ENCODE measurements around the gene HS6ST2. TPM values are rescaled to one million over a fixed set of nuclear protein-coding genes. Genes with fewer than 3 reads are reported as not detected.

The HS6ST2 gene
- total and polyA plus RNA-seq, 3 donors from 2014 or later = 3.7 to 13.3 (median 7.6) TPM

DNA sequence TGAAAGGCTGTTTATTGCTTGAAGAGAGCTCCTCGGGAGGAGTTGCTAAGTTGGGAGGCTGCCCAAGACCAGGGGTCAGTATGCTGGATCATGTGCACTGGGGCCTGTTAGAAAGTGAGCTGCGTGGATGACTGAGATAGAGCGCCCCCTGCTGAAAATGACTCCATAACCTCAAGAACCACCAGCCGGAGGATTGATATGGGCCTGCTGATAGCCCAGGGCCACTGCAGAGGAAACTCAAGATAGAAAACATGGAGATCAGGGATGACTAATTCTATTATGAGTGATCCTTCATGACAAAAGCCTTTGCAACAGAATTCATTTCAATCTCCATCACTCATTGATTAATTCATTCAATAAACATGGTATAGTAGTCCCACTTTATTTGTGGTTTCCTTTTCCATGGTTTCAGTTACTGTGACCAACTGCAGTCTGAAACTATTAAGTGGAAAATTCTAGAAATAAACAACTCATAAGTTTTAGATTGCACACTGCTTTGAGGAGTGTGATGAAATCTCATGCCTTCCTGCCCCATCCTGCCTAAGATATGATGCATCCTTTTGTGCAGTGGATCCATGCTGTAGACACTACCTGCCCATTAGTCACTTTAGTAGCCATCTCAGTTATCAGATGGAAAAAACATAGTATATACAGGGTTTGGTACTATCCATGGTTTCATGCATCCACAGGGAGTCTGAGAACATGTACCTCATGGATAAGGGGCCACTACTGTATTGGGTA, 342.9 kb downstream of the HS6ST2 start:
- Histone ChIP-seq H3K9me3 (no peaks in the 10 kb centered on the region), H3K27me3 (no peaks in the 10 kb centered on the region), H3K4me3 (no peak overlapping the region), H3K4me1 (no peaks in the 10 kb centered on the region), H3K36me3 (ENCODE audit: low read depth, missing control alignments) (no peaks in the 10 kb centered on the region), H3K27ac (no peak overlapping the region)
- 51 to 53% methylated on average over 2 to 4 of the region's 4 CpGs for WGBS, 2 donors
- intact Hi-C loops (cut with DNase I; ENCODE audit: low total_unique reads) = no loop called here
- DNase-seq = peak; percentile 53
- TF ChIP-seq, protein P1, sequence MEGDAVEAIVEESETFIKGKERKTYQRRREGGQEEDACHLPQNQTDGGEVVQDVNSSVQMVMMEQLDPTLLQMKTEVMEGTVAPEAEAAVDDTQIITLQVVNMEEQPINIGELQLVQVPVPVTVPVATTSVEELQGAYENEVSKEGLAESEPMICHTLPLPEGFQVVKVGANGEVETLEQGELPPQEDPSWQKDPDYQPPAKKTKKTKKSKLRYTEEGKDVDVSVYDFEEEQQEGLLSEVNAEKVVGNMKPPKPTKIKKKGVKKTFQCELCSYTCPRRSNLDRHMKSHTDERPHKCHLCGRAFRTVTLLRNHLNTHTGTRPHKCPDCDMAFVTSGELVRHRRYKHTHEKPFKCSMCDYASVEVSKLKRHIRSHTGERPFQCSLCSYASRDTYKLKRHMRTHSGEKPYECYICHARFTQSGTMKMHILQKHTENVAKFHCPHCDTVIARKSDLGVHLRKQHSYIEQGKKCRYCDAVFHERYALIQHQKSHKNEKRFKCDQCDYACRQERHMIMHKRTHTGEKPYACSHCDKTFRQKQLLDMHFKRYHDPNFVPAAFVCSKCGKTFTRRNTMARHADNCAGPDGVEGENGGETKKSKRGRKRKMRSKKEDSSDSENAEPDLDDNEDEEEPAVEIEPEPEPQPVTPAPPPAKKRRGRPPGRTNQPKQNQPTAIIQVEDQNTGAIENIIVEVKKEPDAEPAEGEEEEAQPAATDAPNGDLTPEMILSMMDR (IDR thresholded peaks at IDR 0.05) = peak in 1 of 3 experiments; percentile 27
- no peak for TF ChIP-seq POLR2A (IDR thresholded peaks at IDR 0.05)

GRCh38 chrX:132614297-132614696, 344.1 kb downstream of the HS6ST2 start:
- 75 to 77% methylated on average over 5 to 6 of the region's 6 CpGs for WGBS, 2 donors
- no peak for TF ChIP-seq POLR2A (IDR thresholded peaks at IDR 0.05)
- TF ChIP-seq, protein P1 (IDR thresholded peaks at IDR 0.05) = peak in 1 of 3 experiments; percentile 26
- intact Hi-C loops (cut with DNase I; ENCODE audit: low total_unique reads) = no loop called here

DNA sequence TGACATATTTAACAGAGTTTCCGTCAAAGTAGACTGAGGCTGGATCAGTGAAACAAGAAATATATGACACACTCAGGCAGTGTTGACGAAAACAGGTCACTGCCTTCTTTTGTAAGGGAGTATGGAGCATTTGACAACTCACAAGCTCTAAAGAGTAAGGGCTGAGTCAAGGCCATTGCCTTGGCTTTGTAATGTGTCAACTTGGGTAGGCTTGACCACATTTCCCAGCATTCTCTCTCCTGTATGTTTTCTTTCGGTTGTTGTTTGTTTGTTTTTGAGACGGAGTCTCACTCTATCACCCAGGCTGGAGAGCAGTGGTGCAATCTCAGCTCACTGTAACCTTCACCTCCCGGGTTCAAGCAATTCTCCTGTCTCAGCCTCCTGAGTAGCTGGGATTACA, 344.6 kb downstream of the HS6ST2 start:
- no peak for DNase-seq
- Histone ChIP-seq H3K27me3 (no peaks in the 10 kb centered on the region), H3K4me3 (no peak overlapping the region), H3K4me1 (no peaks in the 10 kb centered on the region), H3K27ac (no peak overlapping the region), H3K9me3 (no peaks in the 10 kb centered on the region), H3K36me3 (ENCODE audit: low read depth, missing control alignments) (no peaks in the 10 kb centered on the region)
- WGBS, 2 donors = 79 to 98% methylated on average over 5 of the region's 5 CpGs
- intact Hi-C loops (cut with DNase I; ENCODE audit: low total_unique reads) = no loop called here
- TF ChIP-seq, protein P1 (IDR thresholded peaks at IDR 0.05) = no peak
- no peak for TF ChIP-seq POLR2A (IDR thresholded peaks at IDR 0.05)

More at GRCh38 chrX:132614297-132614696, 344.1 kb downstream of the HS6ST2 start:
- Histone ChIP-seq H3K27me3 (no peaks in the 10 kb centered on the region), H3K4me3 (no peak overlapping the region), H3K36me3 (ENCODE audit: low read depth, missing control alignments) (no peaks in the 10 kb centered on the region), H3K27ac (no peak overlapping the region), H3K4me1 (no peaks in the 10 kb centered on the region), H3K9me3 (no peaks in the 10 kb centered on the region)
- peak; percentile 24 for DNase-seq

GRCh38 chrX:132612821-132613564, 345.4 kb downstream of the HS6ST2 start:
- H3K4me3 ChIP-seq = no peak overlapping the region
- no peaks in the 10 kb centered on the region for H3K4me1 ChIP-seq
- no peak overlapping the region for H3K27ac ChIP-seq
- no peaks in the 10 kb centered on the region for H3K9me3 ChIP-seq
- intact Hi-C loops (cut with DNase I; ENCODE audit: low total_unique reads) = no loop called here
- WGBS, 2 donors = 68 to 73% methylated on average over 9 to 10 of the region's 10 CpGs
- no peaks in the 10 kb centered on the region for H3K27me3 ChIP-seq
- H3K36me3 ChIP-seq (ENCODE audit: low read depth, missing control alignments) = no peaks in the 10 kb centered on the region
- no peak for TF ChIP-seq POLR2A (IDR thresholded peaks at IDR 0.05)
- TF ChIP-seq, protein P1 (IDR thresholded peaks at IDR 0.05) = peak; percentile 21 to 58 (median 27)
- peak; percentile 69 for DNase-seq

All from testis (tissue), 3 donors.